Spleen (tissue), 7 donors: Measurements from ENCODE around the gene BDNF.

ENCODE experiments used
- POLR2A ChIP-seq, 3 donors: fragments of 450-650 bp; IDR thresholded peaks; one replicate each; pipeline ENCODE4 v1.5.1; 2017; ENCODE audit warnings: antibody characterized with exemption in 3 of 3, mild to moderate bottlenecking in 1 of 3
- POLR2AphosphoS5 ChIP-seq, 3 donors: sonication (generic); formaldehyde crosslinking; IDR thresholded peaks; one replicate each; pipeline ENCODE4 v1.5.1; 2017; ENCODE audit warnings: antibody characterized with exemption in 3 of 3
- TF ChIP-seq, protein P1 (sequence below), 11 experiments: fragments of 200-600 bp in 7 of 11; fragments of 450-650 bp in 4 of 11; sonication (generic) in 4 of 11; IDR thresholded peaks in 8 of 11; conservative IDR thresholded peaks in 3 of 11; 1 replicate in 7 of 11; 2 replicates in 4 of 11; pipeline versions ENCODE4 v1.4.0 to v1.8.0; 2016 to 2021; ENCODE audit warnings: antibody characterized with exemption in 11 of 11, inconsistent platforms in 4 of 11, mild to moderate bottlenecking in 1 of 11
- donor health status: DM: no; HTN: no; CAD: no; lungs with moderate emphysema.
- donor health status: DM: no; HTN: no; CAD: no.
- donor health status: DM: no; HTN: no; CAD: no.

DNA sequence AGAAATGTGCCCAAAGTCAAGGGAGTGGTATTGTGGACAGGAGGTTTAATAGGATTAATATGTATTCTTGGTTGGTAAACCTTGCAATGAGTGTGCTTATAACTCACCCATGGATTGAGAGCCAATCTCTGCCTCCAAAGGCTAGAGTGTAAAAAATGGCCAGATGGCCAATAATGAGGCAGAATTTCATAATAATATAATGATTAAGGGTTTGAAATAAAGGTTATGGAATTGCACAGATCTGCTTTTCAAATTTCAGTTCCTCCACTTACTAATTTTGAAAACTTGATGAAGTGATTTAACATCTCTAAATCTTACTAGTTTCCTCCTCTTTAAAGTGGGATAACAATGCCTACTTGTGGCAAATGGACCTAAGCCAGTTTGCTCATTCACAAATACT, 94.8 kb downstream of the BDNF start:
- TF ChIP-seq, protein P1, sequence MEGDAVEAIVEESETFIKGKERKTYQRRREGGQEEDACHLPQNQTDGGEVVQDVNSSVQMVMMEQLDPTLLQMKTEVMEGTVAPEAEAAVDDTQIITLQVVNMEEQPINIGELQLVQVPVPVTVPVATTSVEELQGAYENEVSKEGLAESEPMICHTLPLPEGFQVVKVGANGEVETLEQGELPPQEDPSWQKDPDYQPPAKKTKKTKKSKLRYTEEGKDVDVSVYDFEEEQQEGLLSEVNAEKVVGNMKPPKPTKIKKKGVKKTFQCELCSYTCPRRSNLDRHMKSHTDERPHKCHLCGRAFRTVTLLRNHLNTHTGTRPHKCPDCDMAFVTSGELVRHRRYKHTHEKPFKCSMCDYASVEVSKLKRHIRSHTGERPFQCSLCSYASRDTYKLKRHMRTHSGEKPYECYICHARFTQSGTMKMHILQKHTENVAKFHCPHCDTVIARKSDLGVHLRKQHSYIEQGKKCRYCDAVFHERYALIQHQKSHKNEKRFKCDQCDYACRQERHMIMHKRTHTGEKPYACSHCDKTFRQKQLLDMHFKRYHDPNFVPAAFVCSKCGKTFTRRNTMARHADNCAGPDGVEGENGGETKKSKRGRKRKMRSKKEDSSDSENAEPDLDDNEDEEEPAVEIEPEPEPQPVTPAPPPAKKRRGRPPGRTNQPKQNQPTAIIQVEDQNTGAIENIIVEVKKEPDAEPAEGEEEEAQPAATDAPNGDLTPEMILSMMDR (IDR thresholded peaks at IDR 0.05 in 8 of 11, conservative IDR thresholded peaks at IDR 0.05 in 3 of 11): no peak
- TF ChIP-seq POLR2A (IDR thresholded peaks at IDR 0.05) (no peak), POLR2AphosphoS5 (IDR thresholded peaks at IDR 0.05) (no peak)
